Fibroblast of villous mesenchyme (primary cell): Measurements from ENCODE around the gene HSD17B2. TPM values are rescaled to one million over a fixed set of nuclear protein-coding genes. Genes with fewer than 3 reads are reported as not detected.

ENCODE experiments used
- DNase-seq: peaks from one replicate; pipeline ENCODE4 v3.0.0-alpha.2; 2010; ENCODE audit warnings: low read depth
- H3K4me3 ChIP-seq: 2 replicates; pipeline ENCODE4 v1.5.1; 2011; ENCODE audit warnings: low read depth, mild to moderate bottlenecking, low read length
- total RNA-seq: library from RNA; depleted of rRNA; stranded (reverse); fragments of >200 nt; gene quantifications from 2 replicates; pipeline ENCODE4 v1.2.3, GENCODE V29; 2012
- TF ChIP-seq, protein P1 (sequence below): IDR thresholded peaks from 2 replicates; pipeline ENCODE4 v1.5.1; 2012; ENCODE audit warnings: low read depth, mild to moderate bottlenecking, low read length; ENCODE audit not compliant: insufficient read depth

HSD17B2 gene
- total RNA-seq, 1 donor, result 9.5 TPM

DNA sequence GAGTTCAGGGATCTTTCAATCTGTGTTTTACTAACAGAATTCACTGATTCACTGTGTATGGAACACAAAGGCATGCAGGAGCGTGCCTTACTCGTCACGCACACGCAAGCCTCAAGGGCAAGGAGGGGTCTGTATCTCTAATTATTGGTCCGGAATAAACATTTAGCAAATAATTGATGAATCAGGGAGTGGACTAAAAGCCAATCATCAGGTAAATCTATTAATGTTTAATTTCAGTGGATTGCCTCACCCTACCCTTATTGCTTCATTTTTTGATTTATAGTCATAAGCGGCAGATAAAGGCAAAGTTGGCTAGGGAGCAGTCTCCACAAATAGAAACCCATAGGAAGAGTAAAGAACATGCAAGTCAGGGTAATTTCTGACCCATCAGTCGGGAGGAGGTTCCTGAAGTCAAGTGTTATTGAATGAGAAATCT lies 7.4 kb upstream of the HSD17B2 start:
- DNase-seq, result no peak
- TF ChIP-seq, protein P1, sequence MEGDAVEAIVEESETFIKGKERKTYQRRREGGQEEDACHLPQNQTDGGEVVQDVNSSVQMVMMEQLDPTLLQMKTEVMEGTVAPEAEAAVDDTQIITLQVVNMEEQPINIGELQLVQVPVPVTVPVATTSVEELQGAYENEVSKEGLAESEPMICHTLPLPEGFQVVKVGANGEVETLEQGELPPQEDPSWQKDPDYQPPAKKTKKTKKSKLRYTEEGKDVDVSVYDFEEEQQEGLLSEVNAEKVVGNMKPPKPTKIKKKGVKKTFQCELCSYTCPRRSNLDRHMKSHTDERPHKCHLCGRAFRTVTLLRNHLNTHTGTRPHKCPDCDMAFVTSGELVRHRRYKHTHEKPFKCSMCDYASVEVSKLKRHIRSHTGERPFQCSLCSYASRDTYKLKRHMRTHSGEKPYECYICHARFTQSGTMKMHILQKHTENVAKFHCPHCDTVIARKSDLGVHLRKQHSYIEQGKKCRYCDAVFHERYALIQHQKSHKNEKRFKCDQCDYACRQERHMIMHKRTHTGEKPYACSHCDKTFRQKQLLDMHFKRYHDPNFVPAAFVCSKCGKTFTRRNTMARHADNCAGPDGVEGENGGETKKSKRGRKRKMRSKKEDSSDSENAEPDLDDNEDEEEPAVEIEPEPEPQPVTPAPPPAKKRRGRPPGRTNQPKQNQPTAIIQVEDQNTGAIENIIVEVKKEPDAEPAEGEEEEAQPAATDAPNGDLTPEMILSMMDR, result no peak

DNA sequence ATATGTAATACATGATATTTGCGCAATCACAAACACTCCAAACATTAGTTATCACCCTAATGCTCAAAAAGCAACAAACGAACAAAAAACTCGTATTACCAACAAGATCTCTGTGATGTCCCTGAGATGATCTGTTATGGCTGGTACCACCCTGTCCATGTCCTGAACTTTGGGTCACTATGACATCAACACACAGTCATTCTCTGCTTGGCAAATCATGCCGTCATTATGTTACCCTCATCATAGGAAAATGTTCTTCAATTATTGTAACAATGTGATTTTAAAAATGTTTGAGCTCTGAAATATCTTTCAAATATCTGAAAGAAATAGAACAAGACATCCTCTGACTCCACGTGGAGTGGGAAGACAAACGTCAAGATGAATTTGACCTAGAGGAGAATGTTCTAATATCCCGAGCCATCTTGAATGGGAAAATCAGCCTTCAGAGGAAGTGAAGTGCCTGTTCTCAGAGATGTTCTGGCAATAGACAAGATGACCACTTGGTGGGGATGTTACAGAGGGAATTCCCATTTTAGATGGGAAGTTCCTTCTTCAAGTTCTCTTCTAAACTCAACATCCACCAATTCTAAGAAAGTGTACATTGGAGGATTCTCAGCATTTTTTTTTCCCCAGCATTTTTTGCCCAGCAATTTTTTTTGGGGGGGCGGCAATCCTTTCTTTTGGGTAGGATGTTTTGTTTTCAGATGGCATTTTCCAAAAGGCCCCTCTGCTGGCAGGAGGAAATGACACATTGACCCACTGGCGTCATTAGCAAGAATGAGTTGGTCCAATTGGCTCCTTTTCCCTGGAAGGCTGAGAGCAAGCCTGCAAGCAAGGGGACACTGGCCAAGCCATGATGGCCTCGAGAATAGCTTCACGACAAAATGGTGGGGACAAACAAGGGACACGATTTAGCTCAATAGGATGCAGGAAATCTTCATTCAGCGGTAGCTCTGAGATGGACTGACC lies 3.7 kb upstream of the HSD17B2 start:
- H3K4me3 ChIP-seq, result no peak overlapping the region
- peak; percentile 86 for DNase-seq
- TF ChIP-seq, protein P1, result peak; percentile 78

More for the DNA sequence above, 7.4 kb upstream of the HSD17B2 start:
- no peak overlapping the region for H3K4me3 ChIP-seq

DNA sequence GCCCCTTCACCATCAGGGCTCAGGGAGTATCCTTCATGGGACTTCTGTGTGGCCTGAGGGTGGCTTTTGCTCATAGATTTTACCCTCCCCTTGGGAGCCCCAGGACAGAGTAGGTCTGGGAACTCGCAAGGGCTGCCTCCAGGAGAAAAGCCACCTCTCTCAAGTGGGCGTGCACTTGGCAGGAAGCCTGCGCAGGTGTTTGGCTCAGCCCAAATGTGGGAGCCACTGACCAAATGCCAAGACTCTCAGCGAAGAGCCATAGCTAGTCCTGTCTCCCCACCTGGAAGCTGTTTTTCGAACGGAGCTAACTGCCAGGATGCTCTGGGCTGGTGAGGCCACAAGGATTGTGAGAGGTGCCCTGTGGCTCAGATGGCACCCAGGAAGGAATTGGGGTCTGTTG lies 2.0 kb upstream of the HSD17B2 start:
- TF ChIP-seq, protein P1, result no peak
- no peak for DNase-seq

DNA sequence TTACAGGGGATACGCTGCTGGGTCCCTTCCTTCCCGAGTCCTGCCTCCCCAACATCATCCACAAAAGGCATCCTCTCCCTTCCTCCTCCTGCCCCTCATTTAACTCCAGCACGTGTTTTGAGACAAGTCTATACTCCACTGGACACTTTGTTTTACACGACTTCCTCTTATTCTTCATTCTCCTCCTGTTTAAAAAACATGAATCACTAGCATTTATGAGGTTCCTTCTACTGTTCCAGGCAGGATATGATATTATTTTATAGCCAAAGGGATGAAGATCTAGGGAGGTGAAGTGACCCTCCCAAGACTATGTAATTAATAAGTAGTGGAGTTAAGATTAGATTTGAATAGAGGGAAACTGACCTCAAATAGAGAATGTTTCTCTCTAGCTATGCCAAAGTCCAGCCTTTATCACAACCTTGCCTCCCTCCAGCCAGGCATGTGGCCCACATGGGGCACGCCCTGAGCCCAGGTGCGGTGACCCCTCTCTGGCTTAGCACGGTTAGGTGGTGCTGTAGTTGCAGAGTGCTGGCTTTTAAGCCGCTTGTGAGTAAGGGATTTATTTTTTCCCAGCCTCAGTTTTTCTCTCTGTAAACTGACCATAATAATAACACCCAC lies 1.3 kb upstream of the HSD17B2 start:
- TF ChIP-seq, protein P1, result no peak
- no peak overlapping the region for H3K4me3 ChIP-seq
- DNase-seq, result no peak

More for the DNA sequence above, 2.0 kb upstream of the HSD17B2 start:
- no peak overlapping the region for H3K4me3 ChIP-seq

DNA sequence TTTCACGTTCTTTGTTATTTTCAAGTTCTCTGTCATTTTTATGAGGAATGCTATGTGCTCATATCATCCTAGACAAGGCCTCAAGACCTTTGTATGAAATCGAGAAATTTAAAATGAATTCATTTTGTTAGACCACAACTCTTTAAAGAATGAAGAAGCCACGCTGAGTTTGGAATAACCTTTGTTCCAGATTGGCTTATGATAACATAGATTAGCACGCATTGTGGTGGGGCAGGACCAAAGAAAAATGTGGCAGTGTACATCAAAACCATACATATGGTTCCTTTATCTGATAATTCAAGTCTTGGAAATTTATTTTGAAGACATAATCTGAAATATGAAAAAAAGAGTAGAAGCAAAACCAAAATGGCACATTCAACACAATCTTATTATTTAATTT lies 2.2 kb downstream of the HSD17B2 start:
- H3K4me3 ChIP-seq, result peak overlapping the region; percentile 76
- TF ChIP-seq, protein P1, result no peak
- DNase-seq, result peak; percentile 69

DNA sequence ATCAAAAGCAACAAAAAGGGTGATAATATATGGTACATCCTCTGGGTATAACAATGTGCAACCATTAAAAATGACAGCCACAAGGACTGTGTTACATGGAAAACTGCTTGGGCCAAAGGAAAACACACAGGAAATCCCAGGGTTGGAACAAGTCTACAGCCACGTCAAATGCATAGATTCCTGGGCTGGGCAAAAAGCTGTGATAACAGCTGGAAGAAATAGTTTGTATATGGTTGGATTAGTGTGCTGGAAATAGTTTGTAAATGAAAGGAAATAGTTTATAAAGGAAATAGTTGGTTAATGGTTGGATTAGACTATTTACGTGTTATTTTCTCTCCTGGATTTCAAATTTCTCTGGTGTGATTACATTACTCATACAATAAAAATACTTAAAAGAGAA lies 2.6 kb downstream of the HSD17B2 start:
- TF ChIP-seq, protein P1, result no peak
- peak overlapping the region; percentile 76 for H3K4me3 ChIP-seq
- DNase-seq, result peak; percentile 95
